ENCODE measurements around the gene AIG1.
A peak's percentile ranks its signal among the peaks of the same experiment; 100 is the strongest.
"Not testable (repeated sequence)": the region's sequence is repeated elsewhere in the genome, so short reads cannot be mapped to it uniquely, and the experiment has no call there.

The AIG1 gene

DNA sequence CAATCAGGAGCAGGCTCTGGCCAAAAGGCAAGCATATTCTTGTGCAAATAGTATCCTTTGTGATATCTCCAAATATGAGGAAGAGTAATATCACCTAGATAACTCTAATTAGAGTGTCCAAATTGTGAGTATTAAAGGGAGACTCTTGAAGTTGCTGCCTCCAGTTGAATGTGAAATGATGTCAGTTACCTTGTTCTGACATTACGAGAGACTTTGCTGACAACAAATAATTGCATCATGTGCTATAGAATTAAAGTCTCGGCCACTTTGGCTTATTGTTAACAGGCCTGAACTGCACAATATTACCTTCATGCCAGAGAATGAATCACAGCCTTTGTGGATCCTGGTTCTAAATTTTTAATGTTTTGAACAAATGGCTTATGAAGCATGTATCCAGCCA, 106.5 kb downstream of the AIG1 start:
- TF ChIP-seq, protein P1, sequence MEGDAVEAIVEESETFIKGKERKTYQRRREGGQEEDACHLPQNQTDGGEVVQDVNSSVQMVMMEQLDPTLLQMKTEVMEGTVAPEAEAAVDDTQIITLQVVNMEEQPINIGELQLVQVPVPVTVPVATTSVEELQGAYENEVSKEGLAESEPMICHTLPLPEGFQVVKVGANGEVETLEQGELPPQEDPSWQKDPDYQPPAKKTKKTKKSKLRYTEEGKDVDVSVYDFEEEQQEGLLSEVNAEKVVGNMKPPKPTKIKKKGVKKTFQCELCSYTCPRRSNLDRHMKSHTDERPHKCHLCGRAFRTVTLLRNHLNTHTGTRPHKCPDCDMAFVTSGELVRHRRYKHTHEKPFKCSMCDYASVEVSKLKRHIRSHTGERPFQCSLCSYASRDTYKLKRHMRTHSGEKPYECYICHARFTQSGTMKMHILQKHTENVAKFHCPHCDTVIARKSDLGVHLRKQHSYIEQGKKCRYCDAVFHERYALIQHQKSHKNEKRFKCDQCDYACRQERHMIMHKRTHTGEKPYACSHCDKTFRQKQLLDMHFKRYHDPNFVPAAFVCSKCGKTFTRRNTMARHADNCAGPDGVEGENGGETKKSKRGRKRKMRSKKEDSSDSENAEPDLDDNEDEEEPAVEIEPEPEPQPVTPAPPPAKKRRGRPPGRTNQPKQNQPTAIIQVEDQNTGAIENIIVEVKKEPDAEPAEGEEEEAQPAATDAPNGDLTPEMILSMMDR (IDR thresholded peaks at IDR 0.05; ENCODE audit: low read depth, low read length) = no peak

DNA sequence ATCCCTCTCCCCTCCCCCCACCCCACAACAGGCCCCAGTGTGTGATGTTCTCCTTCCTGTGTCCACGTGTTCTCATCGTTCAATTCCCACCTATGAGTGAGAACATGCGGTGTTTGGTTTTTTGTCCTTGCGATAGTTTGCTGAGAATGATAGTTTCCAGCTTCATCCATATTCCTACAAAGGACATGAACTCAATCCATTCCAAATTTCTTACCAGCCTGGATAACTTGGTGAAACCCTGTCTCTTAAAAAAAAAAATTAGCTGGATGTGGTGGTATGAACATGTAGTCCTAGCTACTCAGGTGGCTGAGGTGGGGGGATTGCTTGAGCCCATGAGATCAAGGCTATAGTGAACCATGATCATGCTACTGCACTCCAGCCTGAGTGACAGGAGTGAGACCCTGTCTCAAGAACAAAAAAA, 107.7 kb downstream of the AIG1 start:
- not testable (repeated sequence) for DNase-seq (ENCODE audit: extremely low read depth, low read depth)

More for the DNA sequence above, 106.5 kb downstream of the AIG1 start:
- DNase-seq (ENCODE audit: extremely low read depth, low read depth) = no peak

DNA sequence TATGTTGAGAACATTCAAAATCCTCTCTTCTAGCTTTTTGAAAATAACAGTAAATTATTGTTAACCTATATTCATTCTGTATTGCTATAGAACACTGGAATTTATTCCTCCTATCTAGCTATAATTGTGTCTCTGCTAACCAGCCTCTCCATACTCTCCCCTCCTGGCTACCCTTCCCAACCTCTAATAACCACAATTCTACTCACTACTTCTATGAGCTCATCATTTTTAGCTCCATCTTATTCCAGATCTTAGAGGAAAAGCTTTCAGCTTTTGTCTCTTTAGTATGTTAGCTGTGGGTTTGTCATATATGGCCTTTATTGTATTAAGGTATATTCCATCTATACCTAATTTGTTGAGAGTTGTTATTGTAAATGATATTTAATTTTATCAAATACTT, 108.8 kb downstream of the AIG1 start:
- TF ChIP-seq, protein P1 (IDR thresholded peaks at IDR 0.05; ENCODE audit: low read depth, low read length) = no peak
- no peak for DNase-seq (ENCODE audit: extremely low read depth, low read depth)

GRCh38 chr6:143174516-143174915, 113.8 kb downstream of the AIG1 start:
- TF ChIP-seq, protein P1 (IDR thresholded peaks at IDR 0.05; ENCODE audit: low read depth, low read length) = no peak
- DNase-seq (ENCODE audit: extremely low read depth, low read depth) = no peak

- DNase-seq (ENCODE audit: extremely low read depth, low read depth) = no peak
- TF ChIP-seq, protein P1 (IDR thresholded peaks at IDR 0.05; ENCODE audit: low read depth, low read length) = no peak
Measured at GRCh38 chr6:143174951-143175350, 114.3 kb downstream of the AIG1 start.

DNA sequence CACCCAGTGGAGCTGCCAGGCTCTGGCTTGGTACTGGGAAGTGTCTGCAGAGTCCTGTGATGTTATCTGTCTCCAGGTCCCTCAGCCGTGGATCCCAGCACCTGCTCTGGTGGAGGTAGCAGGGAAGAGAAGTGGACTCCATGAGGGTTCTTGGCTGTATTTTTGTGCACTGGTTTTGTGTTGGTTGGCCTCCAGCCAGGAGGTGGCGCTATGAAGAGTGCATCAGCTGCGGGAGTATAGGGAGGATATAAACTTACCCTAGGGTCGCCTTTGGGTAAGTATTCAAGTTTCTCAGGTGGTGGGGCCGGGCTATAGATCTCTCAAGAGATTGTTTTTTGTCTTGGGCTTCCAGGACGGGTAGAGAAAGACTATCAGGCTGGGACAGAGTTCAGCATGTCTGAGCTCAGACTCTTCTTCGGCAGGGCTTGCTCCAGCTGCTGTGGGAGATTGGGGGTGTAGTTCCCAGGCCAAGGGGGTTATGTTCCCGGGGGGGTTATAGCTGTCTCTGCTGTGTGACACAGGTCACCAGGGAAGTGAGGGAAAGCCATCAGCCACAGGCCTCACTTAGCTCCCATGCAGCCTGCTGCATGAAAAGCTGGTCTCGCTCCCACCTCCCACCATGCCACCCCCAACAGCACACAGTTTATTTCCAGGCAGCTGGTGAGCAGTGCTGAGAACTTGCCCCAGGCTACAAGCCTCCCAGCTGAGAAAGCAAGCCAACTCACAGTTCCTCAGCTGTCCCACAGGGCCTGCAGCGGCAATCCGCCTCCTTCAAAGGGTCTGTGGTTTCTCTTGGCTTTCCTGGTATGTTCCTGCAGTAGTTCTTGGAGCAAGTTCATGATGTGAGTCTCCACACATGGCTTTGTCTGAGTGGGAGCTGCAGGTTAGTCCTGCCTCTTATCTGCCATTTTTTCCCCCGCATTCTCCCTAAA, 115.7 kb downstream of the AIG1 start:
- TF ChIP-seq, protein P1 (IDR thresholded peaks at IDR 0.05; ENCODE audit: low read depth, low read length) = no peak; the same call in 1 of the 2 replicates
- DNase-seq (ENCODE audit: extremely low read depth, low read depth) = peak; percentile 70

- TF ChIP-seq, protein P1 (IDR thresholded peaks at IDR 0.05; ENCODE audit: low read depth, low read length) = no peak
- no peak for DNase-seq (ENCODE audit: extremely low read depth, low read depth)
Measured at GRCh38 chr6:143177706-143178105, 117.0 kb downstream of the AIG1 start.

Data from AG09319 (cell line).